ENCODE data around the gene ASTN2. TPM values are rescaled to one million over a fixed set of nuclear protein-coding genes. Genes with fewer than 3 reads are reported as not detected.

Gene ASTN2
- total RNA-seq, 1 donor from 2014 or later: 12.2 TPM

- no peaks in the 10 kb centered on the region for H3K36me3 ChIP-seq (ENCODE audit: control insufficient read depth, insufficient read depth, low read length)
- TF ChIP-seq CTCF (IDR thresholded peaks at IDR 0.05; ENCODE audit: insufficient read depth, low read length, poor library complexity, severe bottlenecking): no peak
- DNase-seq (ENCODE audit: low read depth): no peak
- no peaks in the 10 kb centered on the region for H3K27me3 ChIP-seq (ENCODE audit: control insufficient read depth, insufficient read depth, low read length)
- H3K4me3 ChIP-seq (ENCODE audit: low read depth, low read length): no peak overlapping the region
These were observed 469.9 kb downstream of the ASTN2 start for GRCh38 chr9:116944714-116945534.

- no peak for DNase-seq (ENCODE audit: low read depth)
- H3K27me3 ChIP-seq (ENCODE audit: control insufficient read depth, insufficient read depth, low read length): no peaks in the 10 kb centered on the region
- no peaks in the 10 kb centered on the region for H3K36me3 ChIP-seq (ENCODE audit: control insufficient read depth, insufficient read depth, low read length)
- H3K4me3 ChIP-seq (ENCODE audit: low read depth, low read length): no peak overlapping the region
- no peak for TF ChIP-seq CTCF (IDR thresholded peaks at IDR 0.05; ENCODE audit: insufficient read depth, low read length, poor library complexity, severe bottlenecking)
These were observed 470.9 kb downstream of the ASTN2 start for GRCh38 chr9:116943970-116944369.

GRCh38 chr9:116942593-116943061 is 472.2 kb downstream of the ASTN2 start:
- no peak for TF ChIP-seq CTCF (IDR thresholded peaks at IDR 0.05; ENCODE audit: insufficient read depth, low read length, poor library complexity, severe bottlenecking)
- Histone ChIP-seq H3K36me3 (ENCODE audit: control insufficient read depth, insufficient read depth, low read length) (no peaks in the 10 kb centered on the region), H3K4me3 (ENCODE audit: low read depth, low read length) (no peak overlapping the region), H3K27me3 (ENCODE audit: control insufficient read depth, insufficient read depth, low read length) (no peaks in the 10 kb centered on the region)
- DNase-seq (ENCODE audit: low read depth): no peak

GRCh38 chr9:116941266-116941665 is 473.6 kb downstream of the ASTN2 start:
- no peak for DNase-seq (ENCODE audit: low read depth)
- Histone ChIP-seq H3K27me3 (ENCODE audit: control insufficient read depth, insufficient read depth, low read length) (no peaks in the 10 kb centered on the region), H3K36me3 (ENCODE audit: control insufficient read depth, insufficient read depth, low read length) (no peaks in the 10 kb centered on the region), H3K4me3 (ENCODE audit: low read depth, low read length) (no peak overlapping the region)
- no peak for TF ChIP-seq CTCF (IDR thresholded peaks at IDR 0.05; ENCODE audit: insufficient read depth, low read length, poor library complexity, severe bottlenecking)

GRCh38 chr9:116940614-116941215 is 474.1 kb downstream of the ASTN2 start:
- Histone ChIP-seq H3K36me3 (ENCODE audit: control insufficient read depth, insufficient read depth, low read length) (no peaks in the 10 kb centered on the region), H3K4me3 (ENCODE audit: low read depth, low read length) (no peak overlapping the region), H3K27me3 (ENCODE audit: control insufficient read depth, insufficient read depth, low read length) (no peaks in the 10 kb centered on the region)
- no peak for TF ChIP-seq CTCF (IDR thresholded peaks at IDR 0.05; ENCODE audit: insufficient read depth, low read length, poor library complexity, severe bottlenecking)
- no peak for DNase-seq (ENCODE audit: low read depth)
